ENCODE results near the gene WDR55.

DNA sequence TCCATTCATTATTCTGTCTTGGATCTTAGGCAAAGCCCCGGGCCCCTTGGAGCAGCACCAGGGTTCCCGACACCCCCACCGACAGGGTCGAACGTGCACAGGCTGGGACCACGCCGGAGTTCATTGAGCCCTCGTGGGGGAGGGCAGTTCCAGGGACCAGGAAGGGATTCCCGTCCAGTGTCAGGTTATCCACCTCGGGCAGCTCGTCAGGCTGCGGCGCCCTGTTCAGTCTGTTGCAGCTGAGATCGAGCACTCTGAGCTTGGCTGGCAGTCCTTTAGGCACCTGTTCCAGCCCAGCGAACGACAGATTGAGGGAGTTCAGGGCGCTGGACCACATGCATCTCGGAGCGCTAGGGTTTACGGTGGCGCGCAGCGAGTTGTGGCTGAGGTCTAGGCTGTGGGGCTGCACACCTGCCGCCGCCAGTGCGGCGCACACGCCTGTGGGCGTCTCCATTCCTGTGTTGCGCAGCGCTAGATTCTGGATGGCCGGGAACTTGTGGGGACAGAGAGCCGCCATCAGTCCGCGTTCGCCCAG is 32.8 kb upstream of the WDR55 start:
- TF ChIP-seq EZH2phosphoT487 (IDR thresholded peaks at IDR 0.05; ENCODE audit: low read depth): no peak
- TF ChIP-seq, protein P1, sequence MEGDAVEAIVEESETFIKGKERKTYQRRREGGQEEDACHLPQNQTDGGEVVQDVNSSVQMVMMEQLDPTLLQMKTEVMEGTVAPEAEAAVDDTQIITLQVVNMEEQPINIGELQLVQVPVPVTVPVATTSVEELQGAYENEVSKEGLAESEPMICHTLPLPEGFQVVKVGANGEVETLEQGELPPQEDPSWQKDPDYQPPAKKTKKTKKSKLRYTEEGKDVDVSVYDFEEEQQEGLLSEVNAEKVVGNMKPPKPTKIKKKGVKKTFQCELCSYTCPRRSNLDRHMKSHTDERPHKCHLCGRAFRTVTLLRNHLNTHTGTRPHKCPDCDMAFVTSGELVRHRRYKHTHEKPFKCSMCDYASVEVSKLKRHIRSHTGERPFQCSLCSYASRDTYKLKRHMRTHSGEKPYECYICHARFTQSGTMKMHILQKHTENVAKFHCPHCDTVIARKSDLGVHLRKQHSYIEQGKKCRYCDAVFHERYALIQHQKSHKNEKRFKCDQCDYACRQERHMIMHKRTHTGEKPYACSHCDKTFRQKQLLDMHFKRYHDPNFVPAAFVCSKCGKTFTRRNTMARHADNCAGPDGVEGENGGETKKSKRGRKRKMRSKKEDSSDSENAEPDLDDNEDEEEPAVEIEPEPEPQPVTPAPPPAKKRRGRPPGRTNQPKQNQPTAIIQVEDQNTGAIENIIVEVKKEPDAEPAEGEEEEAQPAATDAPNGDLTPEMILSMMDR (IDR thresholded peaks at IDR 0.05; ENCODE audit: low read depth, low read length): no peak
